Frontal cortex (tissue), 4 donors: ENCODE data around the gene RAC3. TPM values are rescaled to one million over a fixed set of nuclear protein-coding genes. Genes with fewer than 3 reads are reported as not detected.
A peak's percentile ranks its signal among the peaks of the same experiment; 100 is the strongest.

Source experiments
- DNase-seq, 2 donors: peaks; one replicate each; pipeline ENCODE4 v3.0.0; 2012; ENCODE audit warnings: low spot score in 2 of 2
- FAIRE-seq: peaks from 2 replicates; lab custom pipeline; 2012; peaks lifted over from hg19 to GRCh38; lab: Jason Lieb, UNC
- total RNA-seq: library from RNA; depleted of rRNA; stranded (reverse); fragments of >200 nt; gene quantifications from one replicate; pipeline ENCODE4 v1.2.3, GENCODE V29; 2014
- donor health status: control.
- donor health status: control.
- donor health status: control.

RAC3 gene
- total RNA-seq, 1 donor from 2014 or later: 110 TPM

- DNase-seq (no peak), FAIRE-seq (no peak)
Measured at GRCh38 chr17:81998691-81999438, 32.6 kb upstream of the RAC3 start.

DNA sequence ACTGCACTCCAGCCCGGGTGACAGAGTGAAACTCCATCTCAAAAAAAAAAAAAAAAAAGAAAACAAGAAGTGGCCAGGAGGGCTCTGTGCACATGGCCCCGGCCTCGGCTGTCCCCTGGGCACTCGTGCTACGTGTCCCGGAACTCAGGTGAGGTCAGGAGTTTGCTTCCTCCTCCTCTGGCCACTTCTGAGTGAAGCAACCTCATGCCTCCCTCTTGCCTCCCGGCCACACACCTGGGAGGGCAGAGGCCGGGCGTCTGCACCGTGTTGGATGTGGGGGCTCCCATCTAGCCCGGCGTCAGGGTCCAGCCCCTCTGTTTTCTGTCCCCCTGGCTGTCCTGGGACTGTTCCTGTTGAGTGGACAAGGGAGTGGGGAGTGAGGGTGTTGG lies 31.9 kb upstream of the RAC3 start:
- DNase-seq (no peak), FAIRE-seq (no peak)

DNA sequence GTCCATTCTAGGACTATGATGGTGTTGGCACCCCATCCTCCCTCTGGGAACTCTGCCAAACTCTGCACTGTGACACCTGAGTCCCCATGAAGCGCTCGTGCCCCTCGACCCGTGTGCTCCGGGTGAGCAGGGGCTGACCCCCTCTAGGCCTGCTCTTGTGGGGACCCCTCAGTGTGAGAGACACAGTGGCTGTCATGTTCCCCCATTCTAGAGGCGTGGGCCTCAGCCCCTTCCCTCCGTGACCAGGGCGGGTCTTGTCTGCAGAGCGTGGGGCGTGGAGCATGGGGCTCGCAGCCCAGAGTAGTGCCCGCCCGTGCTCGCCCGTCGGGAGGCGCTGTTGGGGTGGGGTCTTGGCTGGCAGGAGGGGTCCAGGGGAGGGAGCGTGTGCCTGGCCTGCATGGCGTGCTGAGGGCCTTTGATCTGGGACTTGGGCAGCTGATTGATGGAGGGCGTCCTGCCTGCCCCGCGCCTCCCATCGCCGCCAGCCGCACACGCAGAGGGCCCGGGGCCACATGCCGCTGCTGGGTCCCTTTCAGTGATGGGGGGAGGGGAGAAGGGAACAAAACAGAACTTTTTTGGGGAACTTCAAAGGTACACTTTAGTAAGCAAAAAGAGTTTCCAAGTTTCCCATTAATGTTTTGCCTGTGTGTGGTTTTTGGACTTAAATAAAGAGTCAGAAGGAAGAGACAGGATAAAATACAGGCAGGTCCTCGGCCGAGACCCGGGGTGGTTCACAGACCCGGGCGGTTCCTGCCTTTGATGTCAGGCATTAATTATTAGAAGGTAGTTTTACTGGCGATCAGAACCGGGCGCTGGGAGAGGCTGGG lies 31.3 kb upstream of the RAC3 start:
- no peak for DNase-seq
- no peak for FAIRE-seq

GRCh38 chr17:82000803-82001570 lies 30.5 kb upstream of the RAC3 start:
- FAIRE-seq: no peak
- DNase-seq: no peak

DNA sequence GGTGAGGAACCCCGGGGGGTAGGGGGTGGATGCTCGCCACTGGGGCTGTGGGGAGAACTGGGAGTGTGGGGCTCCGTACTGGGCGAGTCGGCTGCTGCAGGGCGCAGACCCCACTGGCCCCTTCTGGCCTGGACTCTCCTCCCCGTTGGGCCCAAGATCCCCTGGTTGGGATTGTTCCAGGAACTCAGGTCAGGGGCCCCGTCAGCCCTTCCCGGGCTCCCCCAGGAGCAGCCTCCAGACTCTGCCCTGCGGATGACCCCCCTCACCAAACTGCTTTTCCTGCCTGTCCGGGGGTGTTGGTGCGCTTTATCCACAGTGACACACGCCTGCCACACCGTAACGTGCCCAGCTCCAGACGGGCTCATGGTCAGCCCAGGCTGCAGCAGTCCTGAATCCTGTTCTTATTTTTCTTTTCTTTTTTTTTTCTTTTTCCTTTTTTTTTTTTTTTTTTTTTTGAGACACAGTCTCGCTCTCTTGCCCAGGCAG lies 29.9 kb upstream of the RAC3 start:
- no peak for DNase-seq
- no peak for FAIRE-seq

DNA sequence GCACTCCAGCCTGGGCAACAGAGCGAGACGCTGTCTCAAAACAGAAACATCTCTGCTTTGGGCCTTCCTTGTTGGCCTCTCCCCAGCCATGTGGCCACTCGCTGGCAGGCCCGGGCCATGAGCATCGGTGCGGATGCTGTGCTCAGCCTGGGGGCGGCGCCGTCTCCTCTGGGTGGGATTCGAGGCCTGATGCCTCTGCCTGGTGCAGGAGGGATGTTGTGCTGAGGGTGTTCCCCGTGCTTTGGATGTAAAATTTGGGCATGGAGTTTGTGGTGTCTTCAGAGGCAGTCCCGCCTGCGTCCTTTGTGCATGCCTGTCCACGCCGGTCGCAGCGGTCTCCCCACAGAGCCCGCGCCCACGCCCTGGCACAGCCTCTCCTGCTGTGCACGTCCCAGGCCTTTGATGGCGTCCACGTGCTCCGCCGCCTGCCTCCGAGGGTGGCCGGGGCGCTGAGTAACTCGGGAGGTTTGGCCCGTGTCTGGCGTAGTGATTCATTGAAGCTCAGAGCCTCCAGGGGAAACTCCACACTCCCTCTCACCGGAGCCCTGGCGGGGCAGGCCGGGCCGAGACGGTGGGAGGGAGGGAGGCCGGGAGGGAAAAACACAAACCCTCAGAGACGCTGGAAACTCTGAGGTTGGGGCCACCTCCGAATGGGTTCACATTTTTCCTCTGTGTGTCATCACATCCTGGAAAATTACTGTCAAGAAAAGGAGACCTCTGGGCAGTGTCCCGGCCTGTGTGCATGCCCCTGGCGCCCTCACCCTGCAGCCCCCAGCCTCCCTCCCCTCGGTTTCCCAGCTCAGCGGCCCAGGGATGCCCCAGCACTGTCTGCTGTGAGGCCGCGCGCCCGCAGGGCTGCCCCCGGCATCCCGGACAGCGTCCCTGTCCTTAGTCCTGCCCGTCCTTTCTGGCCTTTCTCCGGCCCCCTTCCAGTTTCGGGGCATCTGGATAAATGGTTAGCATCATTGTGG lies 27.8 kb upstream of the RAC3 start:
- FAIRE-seq (no peak), DNase-seq (peak in 1 of 2 donors; percentile 64)

GRCh38 chr17:82004517-82005455 lies 26.7 kb upstream of the RAC3 start:
- FAIRE-seq (no peak), DNase-seq (no peak)

DNA sequence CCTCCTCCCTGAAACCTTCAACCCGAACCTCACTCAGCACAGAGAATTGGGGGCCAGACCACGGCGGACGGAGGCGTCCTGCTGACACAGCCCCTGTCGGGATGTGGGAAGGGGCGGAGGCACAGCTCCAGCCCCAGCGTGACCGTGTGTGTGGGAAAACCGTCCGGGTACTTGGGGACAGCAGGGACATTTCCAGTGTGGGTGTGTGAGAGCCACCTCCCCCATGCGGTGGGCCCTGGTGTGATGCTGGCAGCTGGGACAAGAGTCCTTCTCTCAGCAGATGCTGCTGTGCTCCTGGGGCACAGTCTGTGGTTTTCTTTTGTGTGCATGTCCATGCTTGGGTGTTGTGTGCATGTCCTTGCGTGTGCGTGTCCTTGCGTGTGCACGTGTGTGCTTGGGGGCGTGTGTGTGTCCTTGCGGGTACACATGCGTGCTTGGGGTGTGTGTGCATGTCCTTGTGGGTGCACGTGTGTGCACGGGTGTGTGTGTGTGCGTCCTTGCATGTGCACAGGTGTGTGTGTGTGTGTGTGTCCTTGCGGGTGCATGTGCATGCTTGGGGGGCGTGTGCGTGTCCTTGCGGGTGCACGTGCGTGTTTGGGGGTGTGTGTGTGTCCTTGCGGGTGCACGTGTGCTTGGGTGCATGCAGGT lies 25.7 kb upstream of the RAC3 start:
- DNase-seq: no peak
- FAIRE-seq: no peak

- no peak for DNase-seq
- no peak for FAIRE-seq
Measured at GRCh38 chr17:82006468-82007227, 24.8 kb upstream of the RAC3 start.

- no peak for DNase-seq
- FAIRE-seq: no peak
Measured at GRCh38 chr17:82007228-82007494, 24.3 kb upstream of the RAC3 start.

DNA sequence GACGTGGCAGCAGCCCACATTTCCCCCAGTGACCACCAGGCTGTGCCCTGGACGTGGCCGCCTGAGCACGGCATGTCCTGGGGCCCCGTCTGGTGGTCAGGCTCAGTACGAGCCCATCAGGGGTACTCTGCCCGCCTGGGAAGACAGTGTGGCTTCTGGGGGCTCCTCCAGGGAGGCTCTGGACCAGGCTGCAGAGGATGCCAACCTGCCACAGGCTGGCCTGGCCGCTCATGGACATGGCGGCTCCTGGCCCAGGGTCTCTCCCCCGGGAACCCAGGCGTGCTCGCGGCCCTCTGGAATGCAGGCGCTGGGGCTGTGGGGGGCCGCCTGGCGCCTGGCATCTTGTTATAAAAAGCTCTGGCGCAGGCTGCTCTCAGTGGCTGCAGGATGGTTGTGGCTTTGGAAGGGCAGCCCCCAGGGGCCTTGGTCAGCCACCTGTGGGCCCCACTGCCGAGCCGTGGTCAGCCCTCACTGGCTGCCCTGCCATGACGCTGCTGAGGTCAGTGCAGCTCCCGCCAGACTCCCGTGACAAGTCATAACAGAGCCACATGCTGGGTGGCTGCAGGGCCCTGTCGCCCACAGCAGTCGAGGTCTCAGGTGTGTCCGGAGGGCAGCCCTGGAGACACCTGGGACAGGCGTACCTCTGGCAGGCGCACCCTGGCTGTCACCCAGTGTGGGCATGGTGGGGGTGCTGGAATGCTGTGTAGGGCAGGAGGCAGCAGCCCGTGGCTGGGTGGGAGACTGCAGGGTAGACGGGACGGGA lies 23.8 kb upstream of the RAC3 start:
- DNase-seq: no peak
- FAIRE-seq: no peak

DNA sequence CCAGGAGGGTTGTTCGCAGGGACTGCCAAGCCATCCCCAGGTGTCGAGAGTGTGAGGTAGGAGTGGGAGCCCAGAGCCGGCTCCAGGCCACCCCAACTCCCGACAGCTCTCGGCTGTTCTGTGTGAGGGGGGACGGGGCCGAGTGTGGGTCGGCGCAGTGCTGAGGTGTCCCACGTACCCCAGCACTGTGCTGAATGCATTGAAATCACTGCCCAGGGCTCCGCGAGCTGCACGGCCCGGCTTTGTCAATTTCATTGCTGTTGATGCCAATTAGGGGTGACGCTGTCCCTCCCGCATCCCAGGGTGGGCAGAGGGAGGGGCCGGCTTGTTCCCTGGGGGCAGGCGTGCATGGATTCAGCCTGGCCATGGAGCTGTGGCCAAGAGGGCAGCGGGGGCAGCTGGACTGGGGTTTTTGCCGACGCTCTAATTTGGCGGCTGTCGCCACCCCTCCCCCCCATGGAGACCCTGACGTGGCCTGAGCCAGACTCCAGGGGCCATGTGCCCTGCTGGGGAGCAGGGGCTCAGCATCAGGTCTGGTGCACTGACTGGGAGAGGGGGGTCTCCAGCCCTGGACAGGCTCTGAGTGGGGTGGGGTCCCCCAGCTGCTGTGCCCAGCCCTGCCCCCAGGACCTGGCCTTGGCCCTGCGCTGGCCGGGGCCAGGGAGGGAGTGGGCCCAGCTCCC lies 23.1 kb upstream of the RAC3 start:
- no peak for DNase-seq
- FAIRE-seq: no peak

DNA sequence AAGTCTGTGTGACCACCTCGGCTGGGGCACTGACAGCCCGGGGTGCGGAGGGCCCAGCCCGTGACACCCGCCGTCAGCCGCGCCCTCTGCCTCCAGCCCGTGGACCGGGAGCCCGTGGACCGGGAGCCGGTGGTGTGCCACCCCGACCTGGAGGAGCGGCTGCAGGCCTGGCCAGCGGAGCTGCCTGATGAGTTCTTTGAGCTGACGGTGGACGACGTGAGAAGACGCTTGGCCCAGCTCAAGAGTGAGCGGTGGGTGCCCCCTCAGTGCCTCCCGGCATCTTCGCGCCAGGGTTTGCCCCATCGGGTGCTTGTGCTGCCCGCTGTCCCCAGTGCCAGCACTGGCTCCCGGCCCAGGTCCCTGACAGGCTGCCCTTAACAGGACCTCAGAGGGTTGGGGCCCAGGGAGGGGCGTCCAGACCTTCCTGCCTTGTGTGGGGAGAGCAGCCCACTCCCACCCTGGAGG lies 22.5 kb upstream of the RAC3 start:
- no peak for DNase-seq
- FAIRE-seq: no peak

DNA sequence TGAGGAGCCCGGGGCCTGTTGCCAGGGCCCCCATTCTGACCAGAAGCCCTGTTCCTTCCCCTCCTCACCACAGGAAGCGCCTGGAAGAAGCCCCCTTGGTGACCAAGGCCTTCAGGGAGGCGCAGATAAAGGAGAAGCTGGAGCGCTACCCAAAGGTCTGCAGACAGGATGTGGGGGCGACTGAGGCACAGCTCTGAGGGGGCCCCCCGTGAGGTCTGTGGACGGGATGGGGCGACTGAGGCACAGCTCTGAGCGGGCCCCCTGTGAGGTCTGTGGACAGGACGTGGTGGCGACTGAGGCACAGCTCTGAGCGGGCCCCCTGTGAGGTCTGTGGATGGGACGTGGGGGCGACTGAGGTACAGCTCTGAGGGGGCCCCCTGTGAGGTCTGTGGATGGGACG lies 22.1 kb upstream of the RAC3 start:
- FAIRE-seq (no peak), DNase-seq (no peak)

DNA sequence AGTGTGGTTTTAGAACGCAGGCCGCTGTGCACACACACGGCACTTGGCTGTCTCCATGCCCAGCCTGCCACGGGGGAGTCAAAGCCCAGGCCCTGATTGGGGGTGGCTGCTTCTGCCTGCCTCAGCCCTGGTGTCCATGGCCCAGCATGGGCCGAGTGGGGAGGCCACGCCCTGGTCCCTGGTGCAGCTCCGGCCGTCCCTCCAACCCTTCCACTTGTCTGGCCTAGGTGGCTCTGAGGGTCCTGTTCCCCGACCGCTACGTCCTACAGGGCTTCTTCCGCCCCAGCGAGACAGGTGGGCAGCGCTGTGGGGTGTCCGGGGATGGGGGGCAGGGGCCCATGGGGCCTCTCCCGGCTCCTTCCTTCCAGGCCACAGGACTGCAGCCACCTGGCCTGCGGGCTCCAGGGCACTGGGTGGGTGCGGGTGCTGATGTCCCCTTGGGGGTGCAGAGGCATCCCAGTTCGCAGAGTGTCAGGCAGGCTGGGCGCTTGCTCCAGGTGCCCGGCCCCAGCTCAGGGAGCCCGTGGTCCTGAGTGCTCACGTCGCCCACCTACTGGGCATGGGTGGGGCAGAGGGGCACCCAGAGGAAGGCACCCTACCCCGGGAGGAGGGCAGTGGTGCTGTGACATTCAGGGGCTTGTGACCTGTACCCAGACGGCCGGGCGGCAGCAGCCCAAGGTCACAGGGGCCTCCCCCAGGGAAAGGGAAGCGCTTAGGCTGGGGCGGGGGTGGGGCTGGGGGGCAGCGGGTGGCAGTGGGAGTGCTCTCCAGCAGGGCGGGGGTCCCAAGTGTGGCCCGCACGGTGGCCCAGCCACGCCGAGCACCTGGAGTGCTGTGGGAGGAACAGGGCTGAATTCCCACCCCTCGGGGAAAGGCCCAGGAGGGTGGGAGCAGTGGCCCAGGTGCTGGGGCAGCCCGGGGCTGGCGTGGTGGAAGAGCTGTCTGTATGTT lies 20.6 kb upstream of the RAC3 start:
- FAIRE-seq: no peak

More for the DNA sequence above, 20.6 kb upstream of the RAC3 start:
- DNase-seq: no peak
